Renal pelvis (tissue), 4 donors: Measurements from ENCODE around the gene GPN1. TPM values are rescaled to one million over a fixed set of nuclear protein-coding genes. Genes with fewer than 3 reads are reported as not detected.
A peak's percentile ranks its signal among the peaks of the same experiment; 100 is the strongest.
"Not testable (repeated sequence)": the region's sequence is repeated elsewhere in the genome, so short reads cannot be mapped to it uniquely, and the experiment has no call there.

Experiments used
- DNase-seq: peaks from one replicate; pipeline ENCODE4 v3.0.0-alpha.2; 2013
- polyA plus RNA-seq, 3 donors: library from polyadenylated mRNA; unstranded; fragments of 120-200 nt; gene quantifications; one replicate each; pipeline ENCODE4 v1.2.1, GENCODE V29; 2013; ENCODE audit not compliant: insufficient read length in 3 of 3

Gene GPN1
- polyA plus RNA-seq, 3 donors, result 57.3 to 60.6 (median 57.4) TPM

- peak; percentile 84 for DNase-seq
These were observed 34.7 kb downstream of the GPN1 start, which contains the start of the genes SLC4A1AP and SUPT7L for GRCh38 chr2:27663285-27664153. TSS of gene SLC4A1AP (plus strand) at chr2:27663889. CDS start at chr2:27663915, 26 bp downstream. TSS of gene SUPT7L (minus strand) at chr2:27663614. CDS start at chr2:27662192, 1,422 bp downstream.

DNA sequence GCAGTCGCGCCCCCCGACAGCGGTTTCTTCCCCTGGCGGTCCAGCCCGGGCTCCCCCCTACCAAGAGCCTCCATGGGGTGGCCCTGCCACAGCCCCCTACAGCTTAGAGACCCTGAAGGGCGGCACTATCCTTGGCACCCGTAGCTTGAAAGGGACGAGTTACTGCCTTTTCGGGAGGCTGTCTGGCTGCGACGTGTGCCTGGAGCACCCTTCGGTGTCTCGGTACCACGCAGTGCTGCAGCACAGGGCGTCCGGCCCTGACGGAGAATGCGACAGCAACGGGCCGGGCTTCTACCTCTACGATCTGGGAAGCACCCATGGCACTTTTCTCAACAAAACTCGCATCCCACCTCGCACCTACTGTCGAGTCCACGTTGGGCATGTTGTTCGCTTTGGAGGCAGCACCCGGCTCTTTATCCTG is 35.3 kb downstream of the GPN1 start:
- DNase-seq, result no peak

GRCh38 chr2:27664622-27665363 is 35.9 kb downstream of the GPN1 start:
- no peak for DNase-seq

DNA sequence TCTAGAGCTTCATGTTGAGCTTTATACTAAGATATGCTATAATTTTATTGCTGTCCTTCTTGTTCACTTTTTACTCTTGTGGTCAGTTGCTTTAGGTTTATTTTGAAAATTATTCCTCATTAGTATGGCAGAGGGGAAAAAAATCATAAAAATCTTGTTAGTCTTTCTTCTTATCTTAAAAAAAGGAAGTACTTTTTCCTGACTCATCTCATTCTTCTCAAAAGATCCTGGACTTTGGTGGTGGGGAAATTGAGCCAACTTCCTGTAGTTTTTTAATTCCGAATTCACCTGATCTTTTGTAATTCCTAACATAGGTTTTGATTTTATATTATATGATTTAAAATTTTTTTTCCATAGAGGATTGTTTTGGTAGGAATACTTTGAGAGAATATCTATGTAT is 38.6 kb downstream of the GPN1 start:
- DNase-seq, result no peak

DNA sequence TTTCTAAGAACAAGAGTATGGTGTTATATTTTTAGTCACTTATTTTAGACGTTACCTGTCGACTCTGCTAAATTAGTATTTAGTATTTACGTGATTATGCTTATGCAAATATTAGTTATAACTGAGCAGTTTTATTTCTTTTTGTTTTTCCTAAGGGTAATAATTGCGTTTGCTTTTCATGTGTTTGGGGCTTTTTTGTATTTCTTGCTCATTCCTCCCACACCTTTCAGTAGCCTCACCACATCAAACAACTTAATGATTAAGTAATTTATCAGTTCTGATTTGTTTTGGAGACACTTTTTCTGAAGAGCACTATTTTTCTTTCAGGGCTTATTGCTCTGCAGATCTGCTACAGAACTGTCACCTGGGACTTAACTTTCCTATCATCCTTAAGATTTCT is 42.4 kb downstream of the GPN1 start:
- no peak for DNase-seq

- no peak for DNase-seq
These were observed 44.1 kb downstream of the GPN1 start for GRCh38 chr2:27672723-27673486.

DNA sequence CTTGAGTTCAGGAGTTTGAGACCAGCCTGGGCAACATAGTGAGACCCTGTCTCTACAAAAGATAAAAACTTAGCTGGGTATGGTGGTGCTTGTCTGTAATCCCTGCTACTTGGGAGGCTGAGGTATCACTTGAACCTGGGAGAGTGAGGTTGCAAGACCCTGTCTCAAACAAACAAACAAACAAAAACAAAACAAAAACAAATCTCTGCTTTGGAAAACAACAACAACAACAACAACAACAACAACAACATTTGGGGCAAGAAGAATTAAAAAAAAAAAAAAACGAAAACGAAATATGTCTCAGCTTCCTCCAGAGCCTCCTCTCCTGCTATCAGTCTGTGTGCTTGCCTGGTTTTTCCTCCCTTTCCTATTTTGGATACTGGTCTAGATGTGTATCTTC is 51.7 kb downstream of the GPN1 start:
- DNase-seq, result no peak

- DNase-seq, result no peak
These were observed 53.0 kb downstream of the GPN1 start for GRCh38 chr2:27681841-27682240.

- DNase-seq, result not testable (repeated sequence)
These were observed 53.5 kb downstream of the GPN1 start for GRCh38 chr2:27682334-27682771.

DNA sequence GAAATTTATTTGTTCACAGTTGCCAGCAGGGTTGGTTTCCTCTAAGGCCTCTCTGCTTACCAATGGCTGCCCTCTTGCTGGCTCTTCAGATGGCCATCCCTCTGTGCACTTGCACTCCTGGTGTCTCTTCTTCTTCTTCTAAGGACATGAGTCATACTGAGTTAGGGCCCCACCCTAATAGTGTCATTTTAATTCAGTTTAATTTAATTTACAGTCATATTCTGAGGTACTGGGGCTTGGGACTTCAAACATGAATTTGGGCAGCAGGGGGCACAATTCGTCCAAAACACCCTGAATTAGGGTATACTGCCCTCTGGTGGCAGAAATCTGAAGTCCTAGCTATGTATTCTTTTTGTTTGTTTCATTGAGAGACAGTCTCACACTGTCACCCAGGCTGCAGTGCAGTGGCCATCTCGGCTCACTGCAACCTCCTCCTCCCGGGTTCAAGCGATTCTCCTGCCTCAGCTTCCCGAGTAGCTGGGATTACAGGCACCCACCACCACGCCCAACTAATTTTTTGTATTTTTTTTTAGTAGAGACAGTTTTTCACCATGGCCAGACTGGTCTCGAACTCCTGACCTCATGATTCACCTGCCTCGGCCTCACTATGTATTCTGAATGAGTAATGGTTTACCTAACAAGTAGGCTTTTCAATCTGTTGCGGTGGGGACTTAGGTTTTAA is 54.7 kb downstream of the GPN1 start:
- DNase-seq, result peak; percentile 89

GRCh38 chr2:27685006-27685405 is 56.2 kb downstream of the GPN1 start:
- not testable (repeated sequence) for DNase-seq

DNA sequence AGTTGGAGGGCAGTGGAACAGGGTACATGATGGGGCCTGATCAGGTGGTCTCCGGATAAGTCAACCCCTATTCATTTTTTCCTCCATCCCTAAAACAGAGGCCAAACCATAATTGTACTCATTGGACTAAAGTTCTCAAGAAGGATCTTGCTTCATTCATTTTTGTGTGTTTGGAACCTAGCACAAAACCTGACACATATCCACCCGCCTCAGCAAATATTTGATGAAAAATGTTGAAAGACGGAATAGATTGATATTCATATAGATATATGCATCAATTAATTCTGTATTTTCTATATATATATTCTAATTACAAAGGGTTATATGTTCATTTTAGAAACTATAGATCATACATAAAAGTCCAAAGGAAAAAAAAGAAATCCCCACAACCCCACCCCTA is 56.7 kb downstream of the GPN1 start:
- no peak for DNase-seq

- DNase-seq, result no peak
These were observed 58.4 kb downstream of the GPN1 start for GRCh38 chr2:27687232-27687631.

DNA sequence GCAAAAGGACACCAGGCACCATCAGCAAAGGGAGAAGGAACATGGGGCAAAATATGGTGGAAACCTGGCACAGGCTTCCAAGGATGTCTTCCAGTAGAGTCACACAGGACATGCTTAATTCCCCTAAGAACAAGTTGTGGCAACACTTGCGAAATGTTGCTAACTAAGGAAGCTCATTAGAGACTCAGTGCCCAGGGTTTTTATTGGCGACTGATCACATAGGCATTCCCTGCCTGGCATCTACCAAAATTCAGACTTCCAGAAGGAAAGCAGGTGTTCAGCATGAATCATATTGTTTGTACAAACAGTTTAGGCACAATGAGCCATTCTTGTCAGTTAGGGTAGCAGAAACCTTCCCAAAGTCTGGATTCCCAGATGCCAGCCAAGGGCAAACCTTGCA is 60.6 kb downstream of the GPN1 start:
- DNase-seq, result no peak

- no peak for DNase-seq
These were observed 61.2 kb downstream of the GPN1 start for GRCh38 chr2:27690052-27690451.

DNA sequence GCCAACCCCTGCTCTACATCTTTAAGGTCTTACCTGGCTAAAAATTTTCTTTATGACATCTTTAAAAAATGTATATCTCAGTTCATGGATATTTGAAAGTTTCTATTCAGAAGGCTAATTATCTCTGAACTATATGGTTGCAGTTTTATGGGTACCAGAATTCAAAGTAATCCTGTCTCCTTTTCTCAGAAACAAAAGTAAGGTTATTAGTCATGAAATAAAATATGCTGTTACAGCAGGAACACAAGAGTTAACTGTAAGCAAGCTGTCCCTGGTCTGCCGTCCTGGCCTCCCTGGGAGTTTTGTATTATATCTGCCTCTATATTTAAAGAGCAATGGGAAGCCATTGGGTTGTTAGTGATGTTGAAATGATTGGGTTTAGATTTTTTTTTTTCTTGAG is 68.8 kb downstream of the GPN1 start:
- DNase-seq, result no peak

Other genes with a start within 250 kb of the GPN1 start
- 10 to 100 TPM; 23.7 to 27.3 (median 24.6) TPM for gene ZNF513, start 248.3 kb upstream of the GPN1 start, polyA plus RNA-seq
- gene PPM1G, start 219.5 kb upstream of the GPN1 start, polyA plus RNA-seq, result 100 to 1,000 TPM in 1 of 3 donors, 10 to 100 TPM in 2; 91.2 to 107 (median 96.4) TPM
- gene NRBP1, start 200.4 kb upstream of the GPN1 start, polyA plus RNA-seq, result 100 to 1,000 TPM; 128 to 141 (median 133) TPM
- 10 to 100 TPM in 1 of 3 donors, 1 to 10 TPM in 2; 6.1 to 10.6 (median 9.5) TPM for gene KRTCAP3, start 186.7 kb upstream of the GPN1 start, polyA plus RNA-seq
- gene IFT172, start 139.3 kb upstream of the GPN1 start, polyA plus RNA-seq, result 10 to 100 TPM; 41.0 to 76.4 (median 66.0) TPM
- gene FNDC4, start 133.8 kb upstream of the GPN1 start, polyA plus RNA-seq, result 1 to 10 TPM; 6.6 to 8.3 (median 8.1) TPM
- under 1 TPM in 2 of 3 donors, not detected in 1; 0.10 to 0.40 TPM for gene GCKR, start 132.2 kb upstream of the GPN1 start, polyA plus RNA-seq
- 10 to 100 TPM; 72.1 to 84.9 (median 75.1) TPM for gene ZNF512, start 46.0 kb upstream of the GPN1 start, polyA plus RNA-seq
- gene CCDC121, start within 50 bp of the GPN1 start, polyA plus RNA-seq, result 10 to 100 TPM; 10.5 to 12.1 (median 11.4) TPM
- gene SUPT7L, start 34.6 kb downstream of the GPN1 start, polyA plus RNA-seq, result 10 to 100 TPM; 57.2 to 68.9 (median 65.8) TPM
- gene SLC4A1AP, start 34.8 kb downstream of the GPN1 start, polyA plus RNA-seq, result 10 to 100 TPM; 32.1 to 40.6 (median 33.8) TPM
- gene MRPL33, start 142.7 kb downstream of the GPN1 start, polyA plus RNA-seq, result 100 to 1,000 TPM; 132 to 153 (median 152) TPM